ENCODE data around the gene OR1A2.
"Not testable (repeated sequence)": the region's sequence is repeated elsewhere in the genome, so short reads cannot be mapped to it uniquely, and the experiment has no call there.

- TF ChIP-seq CTCF (IDR thresholded peaks at IDR 0.05; ENCODE audit: low read depth, low read length); MAX (IDR thresholded peaks at IDR 0.05; ENCODE audit: low read depth, low read length); POLR2A (IDR thresholded peaks at IDR 0.05; ENCODE audit: extremely low read depth, insufficient read length): not testable (repeated sequence)
Measured at GRCh38 chr17:3219978-3220377, 22.7 kb downstream of the OR1A2 start.

All from NB4 (cell line).